KBM-7 (cell line): Measurements from ENCODE around the gene LRIT2.
A peak's percentile ranks its signal among the peaks of the same experiment; 100 is the strongest.

Source experiments
- DNase-seq: peaks from one replicate; pipeline ENCODE4 v3.0.0-alpha.2; 2015
- in situ Hi-C: fragments of 300-500 bp; cut with MboI; formaldehyde crosslinking; loops from 2 replicates; pipeline ENCODE4 v1.14.3; 2020; ENCODE audit warnings: low sequenced_read_pairs, low pct_unique_long_range_greater_than_20kb, mixed read lengths

Gene LRIT2

GRCh38 chr10:84225427-84226173 is at the start of gene LRIT2:
Gene LRIT2 (minus strand): TSS chr10:84225544. CDS start chr10:84225520, 24 bp downstream.
- no peak for DNase-seq

GRCh38 chr10:84270708-84271107 is 45.4 kb upstream of the LRIT2 start:
- in situ Hi-C loops, result loop anchor here (25.0 kb wide), 1 partner anchor 442 kb away; no protein-coding TSS in a partner anchor
- no peak for DNase-seq

More at GRCh38 chr10:84225427-84226173, at the start of gene LRIT2:
- in situ Hi-C loops, result no loop called here

- DNase-seq, result no peak
- in situ Hi-C loops, result loop anchor here (10.0 to 25.0 kb wide), 2 partner anchors 275 to 443 kb away; no protein-coding TSS in a partner anchor
Measured at GRCh38 chr10:84269773-84270172, 44.4 kb upstream of the LRIT2 start.

- DNase-seq, result no peak
- in situ Hi-C loops, result loop anchor here (10.0 to 25.0 kb wide), 2 partner anchors 276 to 443 kb away; no protein-coding TSS in a partner anchor
Measured at GRCh38 chr10:84269162-84269561, 43.8 kb upstream of the LRIT2 start.

- in situ Hi-C loops, result loop anchor here (10.0 to 25.0 kb wide), 2 partner anchors 277 to 445 kb away; no protein-coding TSS in a partner anchor
- peak; percentile 69 for DNase-seq
Measured at GRCh38 chr10:84267503-84268126, 42.3 kb upstream of the LRIT2 start.

- no peak for DNase-seq
- in situ Hi-C loops, result loop anchor here (10.0 to 25.0 kb wide), 2 partner anchors 279 to 447 kb away; no protein-coding TSS in a partner anchor
Measured at GRCh38 chr10:84265418-84265817, 40.1 kb upstream of the LRIT2 start.

GRCh38 chr10:84264611-84265141 is 39.3 kb upstream of the LRIT2 start:
- DNase-seq, result peak; percentile 75
- in situ Hi-C loops, result loop anchor here (10.0 to 25.0 kb wide), 2 partner anchors 280 to 448 kb away; no protein-coding TSS in a partner anchor

- in situ Hi-C loops, result loop anchor here (10.0 to 25.0 kb wide), 2 partner anchors 281 to 449 kb away; no protein-coding TSS in a partner anchor
- DNase-seq, result no peak
Measured at GRCh38 chr10:84263716-84264115, 38.4 kb upstream of the LRIT2 start.

- in situ Hi-C loops, result loop anchor here (10.0 to 25.0 kb wide), 2 partner anchors 282 to 450 kb away; no protein-coding TSS in a partner anchor
- DNase-seq, result peak; percentile 8
Measured at GRCh38 chr10:84262190-84262956, 37.0 kb upstream of the LRIT2 start.

GRCh38 chr10:84261236-84261915 is 36.0 kb upstream of the LRIT2 start:
- no peak for DNase-seq
- in situ Hi-C loops, result loop anchor here (10.0 to 25.0 kb wide), 2 partner anchors 283 to 451 kb away; no protein-coding TSS in a partner anchor

GRCh38 chr10:84258034-84258695 is 32.8 kb upstream of the LRIT2 start:
- in situ Hi-C loops, result loop anchor here (25.0 kb wide), 1 partner anchor 454 kb away; no protein-coding TSS in a partner anchor
- DNase-seq, result no peak

- in situ Hi-C loops, result loop anchor here (25.0 kb wide), 1 partner anchor 455 kb away; no protein-coding TSS in a partner anchor
Measured at GRCh38 chr10:84257343-84258020, 32.1 kb upstream of the LRIT2 start.

GRCh38 chr10:84256510-84257342 is 31.4 kb upstream of the LRIT2 start:
- DNase-seq, result peak; percentile 55
- in situ Hi-C loops, result loop anchor here (25.0 kb wide), 1 partner anchor 456 kb away; no protein-coding TSS in a partner anchor

More at GRCh38 chr10:84257343-84258020, 32.1 kb upstream of the LRIT2 start:
- no peak for DNase-seq

GRCh38 chr10:84254552-84255478 is 29.5 kb upstream of the LRIT2 start:
- no peak for DNase-seq
- in situ Hi-C loops, result loop anchor here (25.0 kb wide), 1 partner anchor 457 kb away; no protein-coding TSS in a partner anchor

GRCh38 chr10:84248794-84249193 is 23.4 kb upstream of the LRIT2 start:
- no peak for DNase-seq
- in situ Hi-C loops, result no loop called here
